ENCODE measurements around the gene CDCA4.

CDCA4 gene

DNA sequence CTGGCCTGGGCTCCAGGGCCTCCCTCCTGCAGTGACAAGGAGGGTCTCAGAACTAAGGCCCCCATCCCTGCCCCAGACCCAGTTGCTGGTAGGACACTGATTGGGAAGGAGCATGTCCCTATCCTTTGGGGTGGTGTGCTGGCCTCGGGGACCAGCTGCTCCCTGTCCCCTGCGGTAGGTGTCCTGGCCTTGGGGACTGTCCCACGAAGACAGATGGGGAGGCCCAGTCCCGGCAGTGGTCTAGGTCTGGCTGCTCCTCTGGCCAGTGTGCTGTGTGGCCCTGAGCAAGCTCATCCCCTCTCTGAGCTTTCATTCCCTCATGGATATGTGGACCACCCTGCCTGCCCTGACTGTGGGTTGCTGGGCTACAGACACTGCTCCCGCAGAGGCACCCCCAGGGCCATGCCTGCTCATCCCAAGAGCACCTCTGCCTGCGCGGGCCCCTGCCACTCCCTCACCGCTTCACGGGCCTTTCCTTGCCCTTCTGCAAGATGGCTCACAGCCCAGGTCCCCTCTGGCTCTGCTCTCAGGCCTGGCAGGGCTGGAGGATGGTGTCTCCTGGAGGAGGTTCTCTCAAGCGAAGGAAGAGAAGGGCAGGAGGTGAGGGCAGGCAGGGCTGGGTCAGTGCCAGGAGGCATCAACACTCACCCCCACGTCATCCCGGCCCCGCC is 55.2 kb downstream of the CDCA4 start:
- TF ChIP-seq, protein P1, sequence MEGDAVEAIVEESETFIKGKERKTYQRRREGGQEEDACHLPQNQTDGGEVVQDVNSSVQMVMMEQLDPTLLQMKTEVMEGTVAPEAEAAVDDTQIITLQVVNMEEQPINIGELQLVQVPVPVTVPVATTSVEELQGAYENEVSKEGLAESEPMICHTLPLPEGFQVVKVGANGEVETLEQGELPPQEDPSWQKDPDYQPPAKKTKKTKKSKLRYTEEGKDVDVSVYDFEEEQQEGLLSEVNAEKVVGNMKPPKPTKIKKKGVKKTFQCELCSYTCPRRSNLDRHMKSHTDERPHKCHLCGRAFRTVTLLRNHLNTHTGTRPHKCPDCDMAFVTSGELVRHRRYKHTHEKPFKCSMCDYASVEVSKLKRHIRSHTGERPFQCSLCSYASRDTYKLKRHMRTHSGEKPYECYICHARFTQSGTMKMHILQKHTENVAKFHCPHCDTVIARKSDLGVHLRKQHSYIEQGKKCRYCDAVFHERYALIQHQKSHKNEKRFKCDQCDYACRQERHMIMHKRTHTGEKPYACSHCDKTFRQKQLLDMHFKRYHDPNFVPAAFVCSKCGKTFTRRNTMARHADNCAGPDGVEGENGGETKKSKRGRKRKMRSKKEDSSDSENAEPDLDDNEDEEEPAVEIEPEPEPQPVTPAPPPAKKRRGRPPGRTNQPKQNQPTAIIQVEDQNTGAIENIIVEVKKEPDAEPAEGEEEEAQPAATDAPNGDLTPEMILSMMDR (IDR thresholded peaks at IDR 0.05; ENCODE audit: low read depth, low read length) = no peak
- DNase-seq (ENCODE audit: low read depth in 2 of 2) = no peak
- no peak overlapping the region for H3K4me3 ChIP-seq (replicated peaks in 1 of 2; ENCODE audit: low read depth in 2 of 2, low read length in 2 of 2)

DNA sequence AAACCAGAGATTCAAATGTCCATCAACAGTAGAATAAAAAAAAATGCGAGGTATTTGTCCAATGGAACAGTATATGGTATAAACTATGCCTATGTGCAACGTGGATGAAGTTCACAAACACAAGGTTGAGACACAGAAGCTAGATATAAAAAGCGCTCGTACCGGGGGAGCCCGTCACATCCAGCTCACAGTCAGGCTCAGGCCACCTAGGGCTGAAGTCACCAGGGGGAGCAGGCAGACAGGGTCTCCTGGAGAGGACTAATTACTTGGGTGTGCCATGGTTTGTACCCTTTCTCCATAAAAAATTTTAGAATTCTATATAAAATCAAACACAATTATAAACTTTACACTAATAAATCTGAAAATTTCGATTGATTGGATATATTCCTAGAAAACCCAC is 56.3 kb downstream of the CDCA4 start:
- no peak overlapping the region for H3K4me3 ChIP-seq (replicated peaks in 1 of 2; ENCODE audit: low read depth in 2 of 2, low read length in 2 of 2)
- no peak for DNase-seq (ENCODE audit: low read depth in 2 of 2)
- TF ChIP-seq, protein P1 (IDR thresholded peaks at IDR 0.05; ENCODE audit: low read depth, low read length) = no peak
